H1 (cell line): ENCODE results near the gene PHF13. TPM values are rescaled to one million over a fixed set of nuclear protein-coding genes. Genes with fewer than 3 reads are reported as not detected.

Experiments used
- BACH1 ChIP-seq: IDR thresholded peaks from 2 replicates; pipeline ENCODE4 v1.6.1; 2012; ENCODE audit warnings: low read length, improper control_type of control experiment
- CTBP2 ChIP-seq: IDR thresholded peaks from 2 replicates; pipeline ENCODE4 v1.7.0; 2011; ENCODE audit warnings: borderline replicate concordance, mild to moderate bottlenecking, moderate library complexity, mixed read lengths, low read length; ENCODE audit not compliant: insufficient read depth, insufficient read length
- EGR1 ChIP-seq: IDR thresholded peaks from 2 replicates; pipeline ENCODE4 v1.6.1; 2011; ENCODE audit warnings: low read depth, low read length, borderline replicate concordance
- HDAC2 ChIP-seq, 2 experiments: fragments of 300-600 bp in 1 of 2; sonication (generic) in 1 of 2; IDR thresholded peaks; 2 replicates each; pipeline ENCODE4 v1.6.1; 2011 to 2012; ENCODE audit warnings: low read depth in 2 of 2, low read length in 2 of 2, mild to moderate bottlenecking in 2 of 2, moderate library complexity in 2 of 2, borderline replicate concordance in 1 of 2, inconsistent platforms in 1 of 2
- JUND ChIP-seq: IDR thresholded peaks from 2 replicates; pipeline ENCODE4 v1.6.1; 2011; ENCODE audit warnings: mild to moderate bottlenecking, improper control_type of control experiment, low read length
- KDM4A ChIP-seq: IDR thresholded peaks from one replicate; pipeline ENCODE4 v1.7.1; 2012; ENCODE audit warnings: low read depth, mild to moderate bottlenecking, moderate library complexity, low read length, inconsistent platforms; ENCODE audit not compliant: severe bottlenecking
- POLR2A ChIP-seq, 2 experiments: IDR thresholded peaks; 1 replicate in 1 of 2; 2 replicates in 1 of 2; pipeline ENCODE4 v1.6.1; 2011; ENCODE audit warnings: low read depth in 2 of 2, low read length in 2 of 2, mild to moderate bottlenecking in 2 of 2; ENCODE audit errors: control extremely low read depth in 1 of 2
- POLR2AphosphoS5 ChIP-seq: IDR thresholded peaks from 2 replicates; pipeline ENCODE4 v1.6.1; 2011; ENCODE audit warnings: low read depth, low read length
- RAD21 ChIP-seq, 2 experiments: IDR thresholded peaks in 1 of 2; conservative IDR thresholded peaks in 1 of 2; 2 replicates each; pipeline ENCODE4 v1.6.1; 2011; ENCODE audit warnings: low read depth in 2 of 2, low read length in 2 of 2, improper control_type of control experiment in 1 of 2, inconsistent platforms in 1 of 2, mild to moderate bottlenecking in 1 of 2, moderate library complexity in 1 of 2
- SIN3A ChIP-seq, 2 experiments: IDR thresholded peaks in 1 of 2; conservative IDR thresholded peaks in 1 of 2; 2 replicates each; pipeline ENCODE4 v1.6.1; 2011 to 2012; ENCODE audit warnings: low read length in 2 of 2, improper control_type of control experiment in 1 of 2, low read depth in 1 of 2, mild to moderate bottlenecking in 1 of 2
- SP4 ChIP-seq: IDR thresholded peaks from 2 replicates; pipeline ENCODE4 v1.6.1; 2012; ENCODE audit warnings: low read length, inconsistent platforms
- TAF1 ChIP-seq: IDR thresholded peaks from 2 replicates; pipeline ENCODE4 v1.6.1; 2011; ENCODE audit warnings: mild to moderate bottlenecking, low read depth, low read length
- TBP ChIP-seq: IDR thresholded peaks from 2 replicates; pipeline ENCODE4 v1.6.1; 2011; ENCODE audit warnings: low read depth, low read length, improper control_type of control experiment
- YY1 ChIP-seq: IDR thresholded peaks from 2 replicates; pipeline ENCODE4 v1.6.1; 2011; ENCODE audit warnings: low read depth, mild to moderate bottlenecking, low read length
- polyA plus RNA-seq, 7 experiments: library from polyadenylated mRNA; depleted of rRNA in 3 of 7; stranded (reverse) in 5 of 7; unstranded in 2 of 7; fragments of >200 nt in 5 of 7; fragments of 200-250 nt in 2 of 7; gene quantifications; 1 replicate in 5 of 7; 2 replicates in 1 of 7; 4 replicates in 1 of 7; pipeline versions ENCODE4 v1.2.1 to v1.2.3, GENCODE V29; 2011 to 2013; ENCODE audit warnings: missing spikeins in 2 of 7, mixed read lengths in 2 of 7
- total RNA-seq: library from RNA; stranded (reverse); fragmentation: NEBNext Ultra II Directional; extraction: Animal tissue kit (Norgen Biotek cat#: 25700); gene quantifications from 2 replicates; pipeline ENCODE4 v1.2.1, GENCODE V29; 2021
- TF ChIP-seq, protein P1 (sequence below): IDR thresholded peaks from 2 replicates; pipeline ENCODE4 v1.6.1; 2012; ENCODE audit warnings: inconsistent platforms
- TF ChIP-seq, protein P2 (sequence below): IDR thresholded peaks from 2 replicates; pipeline ENCODE4 v1.6.1; 2011; ENCODE audit warnings: low read depth, mild to moderate bottlenecking, low read length; ENCODE audit not compliant: insufficient read depth

PHF13 gene
- total and polyA plus RNA-seq, 2 of the 8 experiments (the other 6 are each of a cell fraction or from before 2014, with no cell fraction given): 11.7 to 39.6 TPM

- TF ChIP-seq RAD21 (IDR thresholded peaks at IDR 0.05 in 1 of 2, conservative IDR thresholded peaks at IDR 0.05 in 1 of 2; ENCODE audit: low read depth in 2 of 2, low read length in 2 of 2) (no peak), BACH1 (peak; percentile 80), TAF1 (peak; percentile 66), TBP (peak; percentile 73; the same call in 1 of the 2 replicates), SIN3A (conservative IDR thresholded peaks at IDR 0.05 in 1 of 2, IDR thresholded peaks at IDR 0.05 in 1 of 2; ENCODE audit: low read depth in 1 of 2, low read length in 2 of 2) (0 out of 4 replicates have a peak, but pooled peaks of 1 of the 2 experiments have one; percentile 6), JUND (peak; percentile 44; the same call in 1 of the 2 replicates), KDM4A (peak; percentile 13), EGR1 (peak; percentile 72; the same call in 1 of the 2 replicates), POLR2AphosphoS5 (peak; percentile 67; the same call in 1 of the 2 replicates), CTBP2 (no peak), HDAC2 (IDR thresholded peaks at IDR 0.05; ENCODE audit: borderline replicate concordance in 1 of 2, low read depth in 2 of 2, low read length in 2 of 2) (peak; percentile 12 to 51; a peak in 1 of 4 replicates), SP4 (peak; percentile 37; the same call in 1 of the 2 replicates), YY1 (0 out of 2 replicates have a peak, but pooled peaks have one; percentile 5), POLR2A (IDR thresholded peaks at IDR 0.05; ENCODE audit: control extremely low read depth in 1 of 2, low read depth in 2 of 2, low read length in 2 of 2) (peak in 1 of 2 experiments; percentile 75; a peak in 1 of 3 replicates)
- TF ChIP-seq, protein P1, sequence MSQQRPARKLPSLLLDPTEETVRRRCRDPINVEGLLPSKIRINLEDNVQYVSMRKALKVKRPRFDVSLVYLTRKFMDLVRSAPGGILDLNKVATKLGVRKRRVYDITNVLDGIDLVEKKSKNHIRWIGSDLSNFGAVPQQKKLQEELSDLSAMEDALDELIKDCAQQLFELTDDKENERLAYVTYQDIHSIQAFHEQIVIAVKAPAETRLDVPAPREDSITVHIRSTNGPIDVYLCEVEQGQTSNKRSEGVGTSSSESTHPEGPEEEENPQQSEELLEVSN: no peak
- TF ChIP-seq, protein P2, sequence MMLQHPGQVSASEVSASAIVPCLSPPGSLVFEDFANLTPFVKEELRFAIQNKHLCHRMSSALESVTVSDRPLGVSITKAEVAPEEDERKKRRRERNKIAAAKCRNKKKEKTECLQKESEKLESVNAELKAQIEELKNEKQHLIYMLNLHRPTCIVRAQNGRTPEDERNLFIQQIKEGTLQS: no peak
Observed at GRCh38 chr1:6602669-6603237, 10.8 kb upstream of the PHF13 start, which contains the start of gene KLHL21 (continued).
